HCT116 (cell line): ENCODE measurements around the gene PSMB4.
"Not testable (repeated sequence)": the region's sequence is repeated elsewhere in the genome, so short reads cannot be mapped to it uniquely, and the experiment has no call there.

Experiments
- EZH2 ChIP-seq: fragments of 200-600 bp; sonication (generic); IDR thresholded peaks from 2 replicates; pipeline ENCODE4 v1.6.1; 2017; ENCODE audit warnings: antibody characterized with exemption, mixed run types
- POLR2A ChIP-seq: IDR thresholded peaks from 2 replicates; pipeline ENCODE4 v1.7.0; 2011; ENCODE audit warnings: borderline replicate concordance; ENCODE audit not compliant: insufficient read depth, insufficient read length; ENCODE audit errors: extremely low read depth
- POLR2AphosphoS5 ChIP-seq: IDR thresholded peaks from 2 replicates; pipeline ENCODE4 v1.6.1; 2011; ENCODE audit warnings: mild to moderate bottlenecking, low read depth, low read length, moderate library complexity
- RAD21 ChIP-seq: IDR thresholded peaks from 2 replicates; pipeline ENCODE4 v1.6.1; 2012; ENCODE audit warnings: low read depth, mild to moderate bottlenecking
- SIN3A ChIP-seq: IDR thresholded peaks from 2 replicates; pipeline ENCODE4 v1.6.1; 2012; ENCODE audit warnings: low read depth
- TCF7L2 ChIP-seq: IDR thresholded peaks from 2 replicates; pipeline ENCODE4 v1.7.0; 2011; ENCODE audit warnings: borderline replicate concordance, inconsistent platforms; ENCODE audit not compliant: insufficient read depth, insufficient read length; ENCODE audit errors: extremely low read depth
- YY1 ChIP-seq: IDR thresholded peaks from 2 replicates; pipeline ENCODE4 v1.6.1; 2011; ENCODE audit warnings: low read length, low read depth, moderate library complexity, mild to moderate bottlenecking; ENCODE audit not compliant: insufficient replicate concordance; ENCODE audit errors: extremely low read depth
- ZNF274 ChIP-seq: fragments of 200-500 bp; sonication (Bioruptor generic); IDR thresholded peaks from 2 replicates; pipeline ENCODE4 v1.6.1; 2014; ENCODE audit warnings: mild to moderate bottlenecking, low read depth, low read length, inconsistent platforms
- TF ChIP-seq, protein P1 (sequence below), 3 experiments: fragments of 200-600 bp in 1 of 3; sonication (generic) in 1 of 3; IDR thresholded peaks in 2 of 3; conservative IDR thresholded peaks in 1 of 3; 2 replicates each; pipeline ENCODE4 v1.5.1; 2012 to 2017; ENCODE audit warnings: low read depth in 2 of 3, low read length in 2 of 3, antibody characterized with exemption in 1 of 3, borderline replicate concordance in 1 of 3, control low read depth in 1 of 3, mild to moderate bottlenecking in 1 of 3, mixed read lengths in 1 of 3, mixed run types in 1 of 3, moderate library complexity in 1 of 3; ENCODE audit not compliant: insufficient read depth in 1 of 3
- TF ChIP-seq, protein P2 (sequence below): IDR thresholded peaks from 2 replicates; pipeline ENCODE4 v1.6.1; 2012; ENCODE audit warnings: low read depth
- TF ChIP-seq, protein P3 (sequence below): IDR thresholded peaks from 2 replicates; pipeline ENCODE4 v1.6.1; 2012

DNA sequence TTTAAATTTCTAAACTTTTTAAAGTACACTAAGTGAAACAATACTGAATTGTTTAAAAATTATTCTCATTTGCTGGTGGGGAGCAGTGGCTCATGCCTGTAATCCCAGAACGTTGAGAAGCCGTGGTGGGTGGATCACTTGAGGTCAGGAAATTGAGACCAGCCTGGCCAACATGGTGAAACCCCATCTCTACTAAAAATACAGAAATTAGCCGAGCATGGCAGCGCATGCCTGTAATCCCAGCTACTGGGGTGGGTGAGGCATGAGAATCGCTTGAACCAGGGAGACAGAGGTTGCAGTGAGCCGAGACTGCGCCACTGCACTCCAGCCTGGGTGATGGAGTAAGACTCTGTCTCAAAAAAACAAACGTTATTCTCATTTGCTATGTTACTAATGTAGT, 38.0 kb downstream of the PSMB4 start:
- TF ChIP-seq, protein P1, sequence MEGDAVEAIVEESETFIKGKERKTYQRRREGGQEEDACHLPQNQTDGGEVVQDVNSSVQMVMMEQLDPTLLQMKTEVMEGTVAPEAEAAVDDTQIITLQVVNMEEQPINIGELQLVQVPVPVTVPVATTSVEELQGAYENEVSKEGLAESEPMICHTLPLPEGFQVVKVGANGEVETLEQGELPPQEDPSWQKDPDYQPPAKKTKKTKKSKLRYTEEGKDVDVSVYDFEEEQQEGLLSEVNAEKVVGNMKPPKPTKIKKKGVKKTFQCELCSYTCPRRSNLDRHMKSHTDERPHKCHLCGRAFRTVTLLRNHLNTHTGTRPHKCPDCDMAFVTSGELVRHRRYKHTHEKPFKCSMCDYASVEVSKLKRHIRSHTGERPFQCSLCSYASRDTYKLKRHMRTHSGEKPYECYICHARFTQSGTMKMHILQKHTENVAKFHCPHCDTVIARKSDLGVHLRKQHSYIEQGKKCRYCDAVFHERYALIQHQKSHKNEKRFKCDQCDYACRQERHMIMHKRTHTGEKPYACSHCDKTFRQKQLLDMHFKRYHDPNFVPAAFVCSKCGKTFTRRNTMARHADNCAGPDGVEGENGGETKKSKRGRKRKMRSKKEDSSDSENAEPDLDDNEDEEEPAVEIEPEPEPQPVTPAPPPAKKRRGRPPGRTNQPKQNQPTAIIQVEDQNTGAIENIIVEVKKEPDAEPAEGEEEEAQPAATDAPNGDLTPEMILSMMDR (IDR thresholded peaks at IDR 0.05 in 2 of 3, conservative IDR thresholded peaks at IDR 0.05 in 1 of 3; ENCODE audit: borderline replicate concordance in 1 of 3, insufficient read depth in 1 of 3, low read depth in 2 of 3, low read length in 2 of 3), result not testable (repeated sequence)
- TF ChIP-seq POLR2AphosphoS5, POLR2A, EZH2, TCF7L2, SIN3A, ZNF274, YY1, RAD21: not testable (repeated sequence)
- TF ChIP-seq, protein P2, sequence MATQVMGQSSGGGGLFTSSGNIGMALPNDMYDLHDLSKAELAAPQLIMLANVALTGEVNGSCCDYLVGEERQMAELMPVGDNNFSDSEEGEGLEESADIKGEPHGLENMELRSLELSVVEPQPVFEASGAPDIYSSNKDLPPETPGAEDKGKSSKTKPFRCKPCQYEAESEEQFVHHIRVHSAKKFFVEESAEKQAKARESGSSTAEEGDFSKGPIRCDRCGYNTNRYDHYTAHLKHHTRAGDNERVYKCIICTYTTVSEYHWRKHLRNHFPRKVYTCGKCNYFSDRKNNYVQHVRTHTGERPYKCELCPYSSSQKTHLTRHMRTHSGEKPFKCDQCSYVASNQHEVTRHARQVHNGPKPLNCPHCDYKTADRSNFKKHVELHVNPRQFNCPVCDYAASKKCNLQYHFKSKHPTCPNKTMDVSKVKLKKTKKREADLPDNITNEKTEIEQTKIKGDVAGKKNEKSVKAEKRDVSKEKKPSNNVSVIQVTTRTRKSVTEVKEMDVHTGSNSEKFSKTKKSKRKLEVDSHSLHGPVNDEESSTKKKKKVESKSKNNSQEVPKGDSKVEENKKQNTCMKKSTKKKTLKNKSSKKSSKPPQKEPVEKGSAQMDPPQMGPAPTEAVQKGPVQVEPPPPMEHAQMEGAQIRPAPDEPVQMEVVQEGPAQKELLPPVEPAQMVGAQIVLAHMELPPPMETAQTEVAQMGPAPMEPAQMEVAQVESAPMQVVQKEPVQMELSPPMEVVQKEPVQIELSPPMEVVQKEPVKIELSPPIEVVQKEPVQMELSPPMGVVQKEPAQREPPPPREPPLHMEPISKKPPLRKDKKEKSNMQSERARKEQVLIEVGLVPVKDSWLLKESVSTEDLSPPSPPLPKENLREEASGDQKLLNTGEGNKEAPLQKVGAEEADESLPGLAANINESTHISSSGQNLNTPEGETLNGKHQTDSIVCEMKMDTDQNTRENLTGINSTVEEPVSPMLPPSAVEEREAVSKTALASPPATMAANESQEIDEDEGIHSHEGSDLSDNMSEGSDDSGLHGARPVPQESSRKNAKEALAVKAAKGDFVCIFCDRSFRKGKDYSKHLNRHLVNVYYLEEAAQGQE, result not testable (repeated sequence)
- TF ChIP-seq, protein P3, sequence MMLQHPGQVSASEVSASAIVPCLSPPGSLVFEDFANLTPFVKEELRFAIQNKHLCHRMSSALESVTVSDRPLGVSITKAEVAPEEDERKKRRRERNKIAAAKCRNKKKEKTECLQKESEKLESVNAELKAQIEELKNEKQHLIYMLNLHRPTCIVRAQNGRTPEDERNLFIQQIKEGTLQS, result not testable (repeated sequence)
